Neural crest cell (in vitro differentiated cells): ENCODE measurements around the gene GNB5. TPM values are rescaled to one million over a fixed set of nuclear protein-coding genes. Genes with fewer than 3 reads are reported as not detected.

ENCODE experiments used
- DNase-seq: peaks from one replicate; pipeline ENCODE4 v3.0.0; 2021; ENCODE audit warnings: low read depth, mixed read lengths, low spot score
- H3K27ac Mint-ChIP-seq: one replicate; pipeline ENCODE4 v1.8.0; 2021; ENCODE audit warnings: mild to moderate bottlenecking, mixed read lengths; ENCODE audit not compliant: unreplicated experiment
- H3K27me3 Mint-ChIP-seq: 2 replicates; pipeline ENCODE4 v1.8.0; 2021; ENCODE audit warnings: low read depth, mild to moderate bottlenecking, mixed read lengths
- H3K36me3 Mint-ChIP-seq: 2 replicates; pipeline ENCODE4 v1.8.0; 2021; ENCODE audit warnings: low read depth, mild to moderate bottlenecking, mixed read lengths
- H3K4me1 Mint-ChIP-seq: 2 replicates; pipeline ENCODE4 v1.8.0; 2021; ENCODE audit warnings: mixed read lengths
- H3K4me3 Mint-ChIP-seq: one replicate; pipeline ENCODE4 v1.8.0; 2021; ENCODE audit warnings: mild to moderate bottlenecking, mixed read lengths
- H3K9me3 Mint-ChIP-seq: 2 replicates; pipeline ENCODE4 v1.8.0; 2021; ENCODE audit warnings: mixed read lengths
- CTCF ChIP-seq: fragments of 200-600 bp; sonication (generic); conservative IDR thresholded peaks from 2 replicates; pipeline ENCODE4 v1.5.0; 2021; ENCODE audit warnings: antibody characterized with exemption, mild to moderate bottlenecking
- total RNA-seq: library from RNA; stranded (reverse); gene quantifications from 2 replicates; pipeline ENCODE4 v1.2.1, GENCODE V29; 2021

GNB5 gene
- total RNA-seq, 1 donor from 2014 or later, result 16.7 TPM

GRCh38 chr15:52193791-52194190, 2.6 kb upstream of the GNB5 start:
- no peak for DNase-seq
- Mint-ChIP-seq H3K4me3 (no peak overlapping the region), H3K36me3 (no peaks in the 10 kb centered on the region), H3K9me3 (no peaks in the 10 kb centered on the region), H3K27ac (no peak overlapping the region), H3K4me1 (no peaks in the 10 kb centered on the region), H3K27me3 (no peaks in the 10 kb centered on the region)
- no peak for TF ChIP-seq CTCF

- no peak overlapping the region for H3K4me3 Mint-ChIP-seq
- H3K4me1 Mint-ChIP-seq, result no peaks in the 10 kb centered on the region
- H3K9me3 Mint-ChIP-seq, result no peaks in the 10 kb centered on the region
- no peaks in the 10 kb centered on the region for H3K27me3 Mint-ChIP-seq
- H3K27ac Mint-ChIP-seq, result no peak overlapping the region
- TF ChIP-seq CTCF, result no peak
- no peak for DNase-seq
- no peaks in the 10 kb centered on the region for H3K36me3 Mint-ChIP-seq
Measured at GRCh38 chr15:52193321-52193720, 2.1 kb upstream of the GNB5 start.

- Mint-ChIP-seq H3K27ac (no peak overlapping the region), H3K4me1 (no peaks in the 10 kb centered on the region), H3K36me3 (no peaks in the 10 kb centered on the region), H3K27me3 (peaks cover 8% of the 10 kb centered on the region), H3K4me3 (no peak overlapping the region), H3K9me3 (no peaks in the 10 kb centered on the region)
- no peak for TF ChIP-seq CTCF
- no peak for DNase-seq
Measured at GRCh38 chr15:52186651-52187486, 4.3 kb downstream of the GNB5 start.

GRCh38 chr15:52185151-52185561, 6.0 kb downstream of the GNB5 start:
- TF ChIP-seq CTCF, result no peak
- Mint-ChIP-seq H3K9me3 (no peaks in the 10 kb centered on the region), H3K4me1 (peaks cover 4% of the 10 kb centered on the region), H3K27ac (peak overlapping the region; percentile 81), H3K4me3 (no peak overlapping the region), H3K27me3 (peaks cover 24% of the 10 kb centered on the region), H3K36me3 (no peaks in the 10 kb centered on the region)
- no peak for DNase-seq

GRCh38 chr15:52184721-52185120, 6.5 kb downstream of the GNB5 start:
- peaks cover 4% of the 10 kb centered on the region for H3K4me1 Mint-ChIP-seq
- no peak overlapping the region for H3K4me3 Mint-ChIP-seq
- H3K27ac Mint-ChIP-seq, result peak overlapping the region; percentile 81
- peaks cover 26% of the 10 kb centered on the region for H3K27me3 Mint-ChIP-seq
- no peak for TF ChIP-seq CTCF
- no peaks in the 10 kb centered on the region for H3K9me3 Mint-ChIP-seq
- no peak for DNase-seq
- H3K36me3 Mint-ChIP-seq, result no peaks in the 10 kb centered on the region
